ENCODE measurements around the gene PARD3B.

The PARD3B gene

GRCh38 chr2:205535001-205535400 lies 989.7 kb downstream of the PARD3B start:
- DNase-seq (ENCODE audit: low read depth in 1 of 2, low spot score in 1 of 2) = no peak

- DNase-seq (ENCODE audit: low read depth in 1 of 2, low spot score in 1 of 2) = no peak
These were observed 994.3 kb downstream of the PARD3B start for GRCh38 chr2:205539603-205540002.

- DNase-seq (ENCODE audit: low read depth in 1 of 2, low spot score in 1 of 2) = no peak
These were observed 994.8 kb downstream of the PARD3B start for GRCh38 chr2:205540036-205540435.

- no peak for DNase-seq (ENCODE audit: low read depth in 1 of 2, low spot score in 1 of 2)
These were observed 998.1 kb downstream of the PARD3B start for GRCh38 chr2:205543262-205543843.

- no peak for DNase-seq (ENCODE audit: low read depth in 1 of 2, low spot score in 1 of 2)
These were observed 998.8 kb downstream of the PARD3B start for GRCh38 chr2:205543937-205544702.

- no peak for DNase-seq (ENCODE audit: low read depth in 1 of 2, low spot score in 1 of 2)
These were observed 1000.9 kb downstream of the PARD3B start for GRCh38 chr2:205545971-205546816.

GRCh38 chr2:205555566-205556230 lies 1010.4 kb downstream of the PARD3B start:
- no peak for DNase-seq (ENCODE audit: low read depth in 1 of 2, low spot score in 1 of 2)

- DNase-seq (ENCODE audit: low read depth in 1 of 2, low spot score in 1 of 2) = no peak
These were observed 1011.1 kb downstream of the PARD3B start for GRCh38 chr2:205556357-205556756.

GRCh38 chr2:205556841-205557539 lies 1011.7 kb downstream of the PARD3B start:
- no peak for DNase-seq (ENCODE audit: low read depth in 1 of 2, low spot score in 1 of 2)

- DNase-seq (ENCODE audit: low read depth in 1 of 2, low spot score in 1 of 2) = no peak
These were observed 1012.6 kb downstream of the PARD3B start for GRCh38 chr2:205557873-205558272.

- DNase-seq (ENCODE audit: low read depth in 1 of 2, low spot score in 1 of 2) = no peak
These were observed 1016.2 kb downstream of the PARD3B start for GRCh38 chr2:205561441-205561840.

GRCh38 chr2:205563646-205564045 lies 1018.4 kb downstream of the PARD3B start:
- DNase-seq (ENCODE audit: low read depth in 1 of 2, low spot score in 1 of 2) = no peak

GRCh38 chr2:205564346-205565141 lies 1019.3 kb downstream of the PARD3B start:
- DNase-seq (ENCODE audit: low read depth in 1 of 2, low spot score in 1 of 2) = no peak

- no peak for DNase-seq (ENCODE audit: low read depth in 1 of 2, low spot score in 1 of 2)
These were observed 1019.9 kb downstream of the PARD3B start for GRCh38 chr2:205565142-205565522.

GRCh38 chr2:205566606-205567168 lies 1021.4 kb downstream of the PARD3B start:
- DNase-seq (ENCODE audit: low read depth in 1 of 2, low spot score in 1 of 2) = no peak

- DNase-seq (ENCODE audit: low read depth in 1 of 2, low spot score in 1 of 2) = no peak
These were observed 1023.3 kb downstream of the PARD3B start for GRCh38 chr2:205568620-205569019.

GRCh38 chr2:205570648-205571047 lies 1025.4 kb downstream of the PARD3B start:
- no peak for DNase-seq (ENCODE audit: low read depth in 1 of 2, low spot score in 1 of 2)

GRCh38 chr2:205571360-205571959 lies 1026.2 kb downstream of the PARD3B start:
- DNase-seq (ENCODE audit: low read depth in 1 of 2, low spot score in 1 of 2) = no peak

GRCh38 chr2:205574001-205574400 lies 1028.7 kb downstream of the PARD3B start:
- no peak for DNase-seq (ENCODE audit: low read depth in 1 of 2, low spot score in 1 of 2)
